Measurements from ENCODE around the gene RASAL2. TPM values are rescaled to one million over a fixed set of nuclear protein-coding genes. Genes with fewer than 3 reads are reported as not detected.

The RASAL2 gene
- total and polyA plus RNA-seq, 9 of the 15 experiments (the other 6 are each of a cell fraction or from before 2014, with no cell fraction given): 0.13 to 1.0 (median 0.62) TPM

DNA sequence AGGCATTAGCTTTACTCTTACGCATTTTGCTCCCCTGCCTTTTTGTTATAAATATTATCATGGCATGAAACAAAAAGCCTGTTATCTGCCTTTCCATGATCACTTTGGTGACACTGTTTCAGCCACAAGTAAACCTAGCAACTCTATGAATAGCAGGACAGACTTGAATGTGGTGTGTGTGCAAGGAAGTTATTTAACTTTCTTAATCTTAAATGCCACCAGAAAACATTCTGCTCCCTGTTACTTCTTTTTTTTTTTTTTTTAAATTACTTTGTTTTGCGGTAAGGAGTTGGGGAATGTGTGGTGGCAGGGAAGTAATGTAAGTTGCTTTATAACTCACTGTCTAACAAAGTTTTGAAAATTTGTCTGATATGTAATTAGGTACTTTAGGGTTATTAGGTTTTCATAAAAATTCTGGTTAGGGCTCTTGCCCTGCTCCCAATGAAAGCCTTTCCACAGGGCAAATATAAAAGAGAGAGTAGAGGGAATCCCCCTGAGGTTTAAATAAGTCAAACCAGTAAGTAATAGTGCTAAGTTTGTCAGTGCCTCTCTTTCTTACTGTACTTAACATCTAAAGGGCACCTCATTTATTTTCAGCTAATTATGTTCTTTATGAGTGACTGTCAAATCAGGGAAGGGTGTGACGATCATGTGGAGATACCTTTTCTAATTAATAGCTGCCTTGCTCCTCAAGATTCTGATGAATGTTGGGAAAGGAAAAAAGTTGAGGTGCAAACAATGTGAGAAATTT, 39.5 kb downstream of the RASAL2 start (continued):
- TF ChIP-seq SMARCB1 (IDR thresholded peaks at IDR 0.05; ENCODE audit: insufficient read length, low read depth) (no peak), ZNF146 (CRISPR knock-in tag; IDR thresholded peaks at IDR 0.05; ENCODE audit: unreplicated experiment) (no peak), EGR1 (conservative IDR thresholded peaks at IDR 0.05) (no peak), RB1 (IDR thresholded peaks at IDR 0.05; ENCODE audit: low read depth) (no peak), BMI1 (IDR thresholded peaks at IDR 0.05; ENCODE audit: low read length) (no peak), NCOR1 (IDR thresholded peaks at IDR 0.05) (no peak), SAP30 (IDR thresholded peaks at IDR 0.05; ENCODE audit: borderline replicate concordance, insufficient read depth, low read depth, low read length, poor library complexity, severe bottlenecking) (no peak)

DNA sequence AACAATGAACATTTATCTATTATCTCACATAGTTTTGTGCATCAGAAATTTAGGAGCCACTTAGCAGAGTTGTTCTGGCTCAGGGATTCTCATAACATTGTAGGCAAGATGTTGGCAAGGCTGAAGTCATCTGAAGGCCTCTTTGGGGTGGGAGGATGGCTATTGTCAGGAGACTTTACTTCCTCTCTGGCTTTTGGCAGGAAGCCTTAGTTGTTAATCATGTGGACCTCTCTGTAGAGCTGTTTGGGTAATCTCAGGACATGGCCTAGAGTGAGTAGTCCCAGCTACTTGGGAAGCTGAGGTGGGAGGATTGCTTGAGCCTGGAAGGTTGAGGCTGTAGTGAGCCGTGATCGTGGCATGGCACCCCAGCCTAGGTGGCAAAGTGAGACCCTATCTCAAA, 40.2 kb downstream of the RASAL2 start:
- H4K20me1 ChIP-seq (replicated peaks; ENCODE audit: control insufficient read depth, insufficient read depth, low read length): no peaks in the 10 kb centered on the region
- H3K4me3 ChIP-seq: no peak overlapping the region
- H2AFZ ChIP-seq (ENCODE audit: low read depth, low read length): no peak overlapping the region
- no peak for DNase-seq (ENCODE audit: extremely low read depth in 1 of 4, low spot score in 3 of 4)
- no peaks in the 10 kb centered on the region for H3K27me3 ChIP-seq (ENCODE audit: control insufficient read depth in 2 of 2, insufficient read depth in 2 of 2, low read length in 2 of 2)
- no peaks in the 10 kb centered on the region for H3K79me2 ChIP-seq (ENCODE audit: control insufficient read depth, insufficient read depth, low read length)
- ChIA-PET POLR2A (no interaction called here), CTCF (ENCODE audit: low intra/inter-chr PET ratio) (no interaction called here)
- FAIRE-seq: no peak
- no peaks in the 10 kb centered on the region for H3K36me3 ChIP-seq (ENCODE audit: control insufficient read depth, insufficient read depth, low read length)
- BruUV-seq (replicated peaks): no TSS peak
- intact Hi-C loops (cut with micrococcal nuclease) (no loop called here), in situ Hi-C loops (cut with MboI) (no loop called here)
- no peak overlapping the region for H3K9ac ChIP-seq (ENCODE audit: insufficient read depth in 1 of 2, low read depth in 2 of 2, low read length in 2 of 2)
- H3K9me3 ChIP-seq (replicated peaks; ENCODE audit: control insufficient read depth, insufficient read depth, low read depth, low read length): no peaks in the 10 kb centered on the region
- H3K4me1 ChIP-seq (replicated peaks in 1 of 2; ENCODE audit: control insufficient read depth in 2 of 2, insufficient read depth in 2 of 2, low read length in 2 of 2): no peaks in the 10 kb centered on the region
- WGBS (ENCODE audit: insufficient coverage, low coverage, missing lambda C conversion rate): 0% methylated on average over 2 of the region's 2 CpGs
- H3K4me2 ChIP-seq (ENCODE audit: insufficient read depth, low read length): no peak overlapping the region
- H3K9me1 ChIP-seq (ENCODE audit: control insufficient read depth, insufficient read depth, low read length): no peaks in the 10 kb centered on the region
- H3K27ac ChIP-seq (ENCODE audit: extremely low read depth, low read depth, low read length): no peak overlapping the region
- ATAC-seq: no peak
- TF ChIP-seq PML (IDR thresholded peaks at IDR 0.05; ENCODE audit: low read length) (no peak), GABPA (tag; conservative IDR thresholded peaks at IDR 0.05; ENCODE audit: low read depth) (no peak), ZNF12 (CRISPR knock-in tag; IDR thresholded peaks at IDR 0.05) (no peak), CHCHD3 (CRISPR knock-in tag; IDR thresholded peaks at IDR 0.05) (no peak), NUFIP1 (IDR thresholded peaks at IDR 0.05; ENCODE audit: partially characterized antibody) (no peak), ZNF764 (CRISPR knock-in tag; IDR thresholded peaks at IDR 0.05; ENCODE audit: low read depth) (no peak), ADNP (tag; IDR thresholded peaks at IDR 0.05) (no peak)
- TF ChIP-seq, protein P1, sequence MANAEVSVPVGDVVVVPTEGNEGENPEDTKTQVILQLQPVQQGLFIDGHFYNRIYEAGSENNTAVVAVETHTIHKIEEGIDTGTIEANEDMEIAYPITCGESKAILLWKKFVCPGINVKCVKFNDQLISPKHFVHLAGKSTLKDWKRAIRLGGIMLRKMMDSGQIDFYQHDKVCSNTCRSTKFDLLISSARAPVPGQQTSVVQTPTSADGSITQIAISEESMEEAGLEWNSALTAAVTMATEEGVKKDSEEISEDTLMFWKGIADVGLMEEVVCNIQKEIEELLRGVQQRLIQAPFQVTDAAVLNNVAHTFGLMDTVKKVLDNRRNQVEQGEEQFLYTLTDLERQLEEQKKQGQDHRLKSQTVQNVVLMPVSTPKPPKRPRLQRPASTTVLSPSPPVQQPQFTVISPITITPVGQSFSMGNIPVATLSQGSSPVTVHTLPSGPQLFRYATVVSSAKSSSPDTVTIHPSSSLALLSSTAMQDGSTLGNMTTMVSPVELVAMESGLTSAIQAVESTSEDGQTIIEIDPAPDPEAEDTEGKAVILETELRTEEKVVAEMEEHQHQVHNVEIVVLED (CRISPR knock-in tag; IDR thresholded peaks at IDR 0.05): no peak
- TF ChIP-seq, protein P2, sequence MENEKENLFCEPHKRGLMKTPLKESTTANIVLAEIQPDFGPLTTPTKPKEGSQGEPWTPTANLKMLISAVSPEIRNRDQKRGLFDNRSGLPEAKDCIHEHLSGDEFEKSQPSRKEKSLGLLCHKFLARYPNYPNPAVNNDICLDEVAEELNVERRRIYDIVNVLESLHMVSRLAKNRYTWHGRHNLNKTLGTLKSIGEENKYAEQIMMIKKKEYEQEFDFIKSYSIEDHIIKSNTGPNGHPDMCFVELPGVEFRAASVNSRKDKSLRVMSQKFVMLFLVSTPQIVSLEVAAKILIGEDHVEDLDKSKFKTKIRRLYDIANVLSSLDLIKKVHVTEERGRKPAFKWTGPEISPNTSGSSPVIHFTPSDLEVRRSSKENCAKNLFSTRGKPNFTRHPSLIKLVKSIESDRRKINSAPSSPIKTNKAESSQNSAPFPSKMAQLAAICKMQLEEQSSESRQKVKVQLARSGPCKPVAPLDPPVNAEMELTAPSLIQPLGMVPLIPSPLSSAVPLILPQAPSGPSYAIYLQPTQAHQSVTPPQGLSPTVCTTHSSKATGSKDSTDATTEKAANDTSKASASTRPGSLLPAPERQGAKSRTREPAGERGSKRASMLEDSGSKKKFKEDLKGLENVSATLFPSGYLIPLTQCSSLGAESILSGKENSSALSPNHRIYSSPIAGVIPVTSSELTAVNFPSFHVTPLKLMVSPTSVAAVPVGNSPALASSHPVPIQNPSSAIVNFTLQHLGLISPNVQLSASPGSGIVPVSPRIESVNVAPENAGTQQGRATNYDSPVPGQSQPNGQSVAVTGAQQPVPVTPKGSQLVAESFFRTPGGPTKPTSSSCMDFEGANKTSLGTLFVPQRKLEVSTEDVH (IDR thresholded peaks at IDR 0.05; ENCODE audit: low read depth, partially characterized antibody): no peak

Data from K562 (cell line).